HG02840 (cell line): ENCODE results near the gene HEPH.
A peak's percentile ranks its signal among the peaks of the same experiment; 100 is the strongest.
"Not testable (repeated sequence)": the region's sequence is repeated elsewhere in the genome, so short reads cannot be mapped to it uniquely, and the experiment has no call there.

ENCODE experiments used
- ATAC-seq: cut with Tn5 transposase; IDR thresholded peaks from one replicate; pipeline ENCODE4 v1.9.1; 2021; ENCODE audit warnings: mild to moderate bottlenecking, moderate library complexity, moderate number of reproducible peaks; ENCODE audit not compliant: unreplicated experiment, low FRiP score

HEPH gene, protein sequence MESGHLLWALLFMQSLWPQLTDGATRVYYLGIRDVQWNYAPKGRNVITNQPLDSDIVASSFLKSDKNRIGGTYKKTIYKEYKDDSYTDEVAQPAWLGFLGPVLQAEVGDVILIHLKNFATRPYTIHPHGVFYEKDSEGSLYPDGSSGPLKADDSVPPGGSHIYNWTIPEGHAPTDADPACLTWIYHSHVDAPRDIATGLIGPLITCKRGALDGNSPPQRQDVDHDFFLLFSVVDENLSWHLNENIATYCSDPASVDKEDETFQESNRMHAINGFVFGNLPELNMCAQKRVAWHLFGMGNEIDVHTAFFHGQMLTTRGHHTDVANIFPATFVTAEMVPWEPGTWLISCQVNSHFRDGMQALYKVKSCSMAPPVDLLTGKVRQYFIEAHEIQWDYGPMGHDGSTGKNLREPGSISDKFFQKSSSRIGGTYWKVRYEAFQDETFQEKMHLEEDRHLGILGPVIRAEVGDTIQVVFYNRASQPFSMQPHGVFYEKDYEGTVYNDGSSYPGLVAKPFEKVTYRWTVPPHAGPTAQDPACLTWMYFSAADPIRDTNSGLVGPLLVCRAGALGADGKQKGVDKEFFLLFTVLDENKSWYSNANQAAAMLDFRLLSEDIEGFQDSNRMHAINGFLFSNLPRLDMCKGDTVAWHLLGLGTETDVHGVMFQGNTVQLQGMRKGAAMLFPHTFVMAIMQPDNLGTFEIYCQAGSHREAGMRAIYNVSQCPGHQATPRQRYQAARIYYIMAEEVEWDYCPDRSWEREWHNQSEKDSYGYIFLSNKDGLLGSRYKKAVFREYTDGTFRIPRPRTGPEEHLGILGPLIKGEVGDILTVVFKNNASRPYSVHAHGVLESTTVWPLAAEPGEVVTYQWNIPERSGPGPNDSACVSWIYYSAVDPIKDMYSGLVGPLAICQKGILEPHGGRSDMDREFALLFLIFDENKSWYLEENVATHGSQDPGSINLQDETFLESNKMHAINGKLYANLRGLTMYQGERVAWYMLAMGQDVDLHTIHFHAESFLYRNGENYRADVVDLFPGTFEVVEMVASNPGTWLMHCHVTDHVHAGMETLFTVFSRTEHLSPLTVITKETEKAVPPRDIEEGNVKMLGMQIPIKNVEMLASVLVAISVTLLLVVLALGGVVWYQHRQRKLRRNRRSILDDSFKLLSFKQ

DNA sequence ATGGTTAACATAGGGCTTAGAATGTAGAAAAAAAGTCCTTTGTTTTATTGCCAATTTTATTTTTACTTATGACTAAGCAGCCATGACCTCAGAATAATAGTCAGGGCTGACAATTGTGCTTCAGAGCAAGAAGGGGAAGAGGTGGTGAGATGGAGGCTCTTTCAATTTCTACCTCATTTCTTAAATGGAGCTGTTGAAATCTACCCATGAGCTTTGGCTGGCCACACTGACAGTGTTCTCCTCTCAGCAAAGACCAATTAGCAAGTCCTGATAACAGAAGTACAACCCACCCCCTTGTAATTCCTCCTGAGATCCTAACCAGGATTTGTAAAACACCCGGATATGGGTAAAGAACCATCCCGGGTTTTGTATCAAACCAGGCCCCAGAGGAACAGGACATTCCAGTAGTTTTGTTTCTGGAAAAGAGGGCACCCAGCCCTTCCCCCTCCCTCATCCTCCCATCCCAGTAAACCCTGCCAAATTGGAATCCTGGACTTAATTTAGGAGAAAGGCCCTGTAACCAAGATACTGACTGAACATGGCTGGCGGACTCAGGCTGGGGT is at the start of gene HEPH:
TSS of gene HEPH (plus strand) at position 399 of the 563 bp plus-strand sequence. CDS start 6,324 bp downstream, outside the sequence.
- peak; percentile 41 for ATAC-seq

DNA sequence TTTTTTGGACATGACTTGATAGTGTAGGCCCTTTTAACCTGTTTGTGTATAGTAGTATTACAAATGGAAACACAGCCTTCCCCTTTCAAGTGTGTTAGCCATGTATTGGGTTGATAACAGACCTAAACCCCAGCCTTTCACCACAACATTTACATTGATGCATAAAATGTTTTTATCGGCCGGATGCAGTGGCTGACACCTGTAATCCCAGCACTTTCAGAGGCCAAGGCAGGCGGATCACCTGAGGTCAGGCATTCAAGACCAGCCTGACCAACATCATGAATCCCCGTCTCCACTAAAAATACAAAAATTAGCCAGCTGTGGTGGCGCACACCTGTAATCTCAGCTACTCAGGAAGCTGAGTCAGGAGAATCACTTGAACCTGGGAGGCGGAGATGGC is 45.3 kb upstream of the HEPH start:
- not testable (repeated sequence) for ATAC-seq

DNA sequence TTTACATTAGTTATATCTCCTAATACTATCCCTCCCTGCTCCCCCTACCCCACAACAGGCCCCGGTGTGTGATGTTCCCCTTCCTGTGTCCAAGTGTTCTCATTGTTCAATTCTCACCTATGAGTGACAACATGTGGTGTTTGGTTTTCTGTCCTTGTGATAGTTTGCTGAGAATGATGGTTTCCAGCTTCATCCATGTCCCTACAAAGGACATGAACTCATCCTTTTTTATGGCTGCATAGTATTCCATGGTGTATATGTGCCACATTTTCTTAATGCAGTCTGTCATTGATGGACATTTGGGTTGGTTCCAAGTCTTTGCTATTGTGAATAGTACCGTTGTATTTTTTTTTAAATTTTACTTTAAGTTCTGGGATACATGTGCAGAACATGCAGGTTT is 42.7 kb upstream of the HEPH start:
- not testable (repeated sequence) for ATAC-seq

DNA sequence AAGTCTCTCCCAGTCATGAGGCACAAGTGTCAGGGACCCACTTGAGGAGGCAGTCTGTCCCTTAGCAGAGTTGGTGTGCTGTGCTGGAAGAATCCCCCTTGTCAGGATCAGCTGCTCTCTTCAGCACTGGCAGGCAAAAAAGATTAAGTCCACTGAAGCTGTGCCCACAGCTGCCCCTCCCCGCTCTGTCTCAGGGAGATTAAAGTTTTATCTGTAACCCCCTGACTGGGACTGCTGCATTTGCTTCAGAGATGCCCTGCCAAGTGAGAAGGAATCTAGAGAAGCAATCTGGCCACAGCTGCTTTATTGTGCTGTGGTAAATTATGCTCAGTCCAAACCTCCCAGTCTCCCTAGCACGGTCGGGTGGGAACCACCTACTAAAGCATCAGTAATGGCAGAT is 37.4 kb upstream of the HEPH start:
- ATAC-seq = no peak

DNA sequence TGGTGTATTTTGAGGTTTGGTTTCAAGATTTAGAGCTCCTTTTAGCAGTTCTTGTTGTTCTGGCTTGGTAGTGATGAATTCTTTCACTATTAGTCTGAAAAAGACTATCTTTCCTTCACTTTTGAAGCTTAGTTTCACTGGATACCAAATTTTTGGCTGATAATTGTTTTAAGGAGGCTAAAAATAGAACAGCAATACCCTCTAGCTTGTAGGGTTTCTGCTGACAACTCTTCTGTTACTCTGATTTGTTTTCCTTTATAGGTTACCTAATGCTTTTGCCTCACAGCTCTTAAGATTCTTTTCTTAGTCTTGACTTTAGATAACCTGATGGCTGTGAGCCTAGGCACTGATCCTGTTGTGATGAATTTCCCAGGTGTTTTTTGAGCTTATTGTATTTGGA is 33.6 kb upstream of the HEPH start:
- ATAC-seq = no peak

DNA sequence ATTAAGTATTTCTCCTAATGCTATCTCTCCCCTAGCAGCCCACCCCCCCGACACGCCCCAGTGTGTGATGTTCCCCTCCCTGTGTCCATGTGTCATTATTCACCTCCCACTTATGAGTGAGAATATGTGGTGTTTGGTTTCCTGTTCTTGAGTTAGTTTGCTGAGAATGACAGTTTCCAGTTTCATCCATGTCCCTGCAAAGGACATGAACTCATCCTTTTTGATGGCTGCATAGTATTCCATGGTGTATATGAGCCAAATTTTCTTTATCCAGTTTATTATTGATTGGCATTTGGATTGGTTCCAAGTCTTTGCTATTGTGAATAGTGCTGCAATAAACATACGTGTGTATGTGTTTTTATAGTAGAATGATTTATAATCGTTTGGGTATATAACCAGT is 28.8 kb upstream of the HEPH start:
- not testable (repeated sequence) for ATAC-seq

DNA sequence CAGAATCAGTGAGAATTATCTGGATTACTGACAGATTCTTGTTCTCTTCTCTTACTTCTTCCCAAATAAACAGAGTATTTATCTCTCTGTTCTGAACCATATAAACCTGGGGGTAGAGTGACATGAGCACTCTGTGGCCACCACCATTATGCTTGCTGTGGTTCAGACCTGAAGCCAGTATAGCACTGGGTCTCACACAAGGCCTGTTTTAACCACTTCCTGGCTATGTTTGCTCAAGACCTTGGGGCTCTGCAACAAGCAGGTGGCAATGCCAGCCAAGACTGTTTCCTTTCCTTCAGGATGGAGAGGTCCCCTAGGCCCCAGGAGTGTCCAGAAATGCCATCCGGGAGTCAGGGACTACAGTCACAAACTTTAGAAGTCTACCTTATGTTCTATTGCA is 21.7 kb upstream of the HEPH start:
- ATAC-seq = no peak

DNA sequence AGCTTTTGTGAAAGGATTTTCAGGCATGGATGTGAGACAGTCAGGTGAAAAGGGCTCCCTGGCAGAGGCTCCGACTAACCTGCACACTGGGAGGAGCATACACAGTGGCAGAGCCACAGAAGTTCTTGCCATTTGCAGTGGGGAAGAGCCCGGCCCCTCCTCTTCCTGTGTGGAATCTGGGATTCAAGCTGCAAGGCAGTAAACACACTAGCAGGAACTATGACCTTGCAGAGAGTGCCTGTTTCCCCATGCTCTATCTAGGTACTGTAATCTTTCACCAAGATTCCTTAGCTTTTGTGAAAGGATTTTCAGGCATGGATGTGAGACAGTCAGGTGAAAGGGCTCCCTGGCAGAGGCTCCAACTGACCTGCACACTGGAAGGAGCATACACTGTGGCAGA is 19.8 kb upstream of the HEPH start:
- no peak for ATAC-seq

DNA sequence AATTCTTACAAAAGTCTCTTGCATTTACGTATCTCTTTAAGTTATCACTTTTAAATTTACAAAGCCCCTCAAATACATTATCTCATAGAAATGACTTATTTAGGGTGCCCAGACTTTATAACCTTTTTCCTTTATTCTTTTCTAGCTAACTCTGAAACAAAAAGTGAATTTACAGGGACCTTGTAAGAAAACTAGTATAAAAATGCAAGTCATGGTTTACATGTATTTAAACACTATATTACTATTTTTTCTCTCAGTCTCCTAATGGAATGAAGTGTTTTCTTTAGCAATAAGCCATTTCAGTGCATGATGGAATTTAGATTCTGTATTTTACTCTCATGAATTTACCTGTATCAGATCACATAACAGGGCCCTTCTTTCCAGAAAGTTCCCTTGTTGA is 14.5 kb upstream of the HEPH start:
- ATAC-seq = no peak

DNA sequence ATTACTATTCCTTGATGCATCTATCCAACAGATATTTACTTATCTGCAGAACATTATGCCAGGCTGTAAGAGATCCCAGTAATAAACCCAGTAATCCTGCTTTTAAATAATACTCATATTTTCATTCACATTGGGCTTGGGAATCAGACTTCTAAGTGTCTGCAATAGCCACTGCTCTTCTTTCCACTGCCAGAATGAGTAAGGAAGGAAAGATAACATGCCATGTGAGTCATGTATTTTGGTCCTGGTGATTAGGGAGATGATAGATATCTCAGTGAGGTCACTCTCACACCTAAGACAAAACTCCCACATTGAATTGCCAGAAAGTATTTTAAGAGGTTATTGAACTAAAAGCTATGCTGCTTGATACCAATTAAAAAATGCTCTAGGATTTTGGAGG is 13.9 kb upstream of the HEPH start:
- no peak for ATAC-seq

DNA sequence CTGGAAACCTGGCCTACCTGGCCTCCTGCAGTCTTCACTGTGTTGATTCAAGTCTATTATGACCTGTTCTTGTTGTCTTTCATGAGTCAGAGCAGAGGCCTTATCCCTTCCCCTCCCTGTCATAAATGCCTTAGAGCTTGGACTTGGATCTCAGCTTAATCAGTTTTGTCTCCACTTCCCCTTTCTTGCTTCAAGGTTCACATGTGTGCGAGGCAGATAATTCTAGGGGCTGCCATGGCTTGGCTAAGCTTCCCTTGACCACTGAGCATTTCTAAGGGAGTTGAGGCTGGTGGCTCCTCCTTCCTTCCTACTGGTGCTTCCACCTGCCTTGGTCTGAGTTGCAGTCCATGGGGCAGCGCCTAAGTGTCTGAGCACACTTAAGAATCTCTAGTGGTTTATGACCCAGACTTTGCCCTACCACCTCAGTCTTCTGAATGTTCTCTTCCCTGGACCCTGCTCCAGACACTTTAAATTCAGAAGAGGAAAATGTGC is 1.7 kb upstream of the HEPH start:
- no peak for ATAC-seq

DNA sequence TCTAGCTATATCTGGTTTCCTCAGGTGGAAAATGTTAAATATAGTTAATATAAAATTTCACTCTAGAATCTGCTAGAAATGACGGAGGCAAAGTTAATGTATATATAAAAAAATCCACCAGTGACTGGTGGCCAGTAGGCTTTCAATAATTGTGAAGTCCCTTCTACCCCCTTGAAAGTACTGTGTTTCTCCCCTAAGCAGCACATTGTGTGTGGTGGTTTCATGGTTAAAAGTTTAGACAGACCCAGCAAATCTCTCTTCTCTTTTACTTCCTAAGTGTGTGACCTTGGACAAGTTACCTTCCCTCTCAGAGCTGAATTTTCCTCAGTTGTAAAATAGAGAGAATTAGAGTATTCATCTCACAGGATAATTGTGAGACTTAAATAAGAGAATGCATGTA is 600 bp upstream of the HEPH start:
- peak; percentile 52 for ATAC-seq

DNA sequence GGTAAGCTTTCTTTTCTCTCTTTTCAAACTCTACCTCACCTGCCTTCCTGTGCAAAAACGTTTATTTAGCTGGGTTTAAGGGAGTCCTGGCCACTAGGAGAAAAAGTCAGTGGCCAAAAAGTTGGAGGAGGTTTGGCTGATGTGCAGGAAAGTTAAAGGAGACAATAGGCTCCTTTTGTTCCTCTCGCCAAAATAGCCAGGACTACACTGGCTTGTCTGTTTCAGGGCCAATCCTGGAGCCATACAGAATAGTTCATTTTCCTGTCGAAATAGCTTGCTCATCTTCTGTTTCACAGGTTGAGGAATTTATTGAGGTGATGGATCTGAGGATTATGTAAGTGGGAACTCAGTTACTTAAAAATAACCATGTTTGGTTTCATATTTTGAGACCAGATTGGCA is 423 bp downstream of the HEPH start:
- no peak for ATAC-seq

DNA sequence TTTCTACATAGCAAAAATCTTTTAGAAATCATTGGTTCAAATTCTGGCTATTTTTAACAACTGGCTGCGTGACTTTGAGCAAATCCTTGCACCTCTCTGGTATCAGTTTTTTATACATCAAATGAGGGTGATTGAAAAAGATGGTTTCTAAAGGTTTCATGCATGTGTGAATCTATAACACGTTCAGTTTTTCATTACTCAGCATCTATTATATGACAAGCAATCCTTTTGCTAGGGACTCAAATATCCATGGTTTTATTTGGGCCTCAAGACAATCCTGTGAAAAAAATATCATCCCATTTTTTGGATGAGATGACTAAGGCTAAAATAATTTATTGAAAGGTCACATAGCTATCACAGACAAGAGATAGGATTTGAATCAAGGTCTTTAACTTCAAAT is 884 bp downstream of the HEPH start:
- no peak for ATAC-seq

DNA sequence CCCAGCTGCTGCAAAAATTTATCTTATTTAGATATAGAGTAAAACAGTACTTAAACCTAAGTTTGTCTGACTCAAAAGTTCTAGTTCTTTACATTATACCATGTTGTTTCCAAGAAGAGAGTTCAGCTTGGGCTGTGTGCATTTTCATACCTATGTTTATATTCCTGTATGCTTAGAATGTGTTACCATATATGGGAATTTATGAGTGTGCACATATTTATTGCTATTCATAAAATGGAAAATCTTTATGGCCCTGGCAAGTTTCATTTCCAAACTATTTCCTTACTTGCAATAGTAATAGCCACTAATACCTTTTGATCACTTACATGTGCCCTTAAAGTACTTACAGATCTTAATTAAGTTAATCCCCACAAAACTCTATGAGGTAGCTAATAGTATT is 2.6 kb downstream of the HEPH start:
- no peak for ATAC-seq

DNA sequence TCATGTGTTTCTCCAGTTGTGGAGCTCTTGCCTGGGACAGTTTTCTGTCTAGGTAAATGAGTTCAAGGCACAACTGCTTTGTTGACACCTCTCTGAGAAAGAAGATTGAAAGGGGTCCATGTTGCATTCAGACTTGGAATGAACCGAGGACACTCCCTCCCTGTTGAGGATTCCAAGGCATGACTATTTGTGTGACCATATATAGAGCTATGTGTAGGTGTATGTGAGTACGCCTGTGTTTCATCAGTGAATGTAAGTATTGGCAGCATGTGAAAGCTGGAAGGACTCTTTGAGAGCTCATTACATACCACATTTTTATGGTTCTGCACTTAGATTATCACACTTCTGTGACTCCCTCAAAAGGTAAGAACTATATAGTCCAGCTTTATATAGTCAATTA is 3.4 kb downstream of the HEPH start:
- ATAC-seq = no peak

DNA sequence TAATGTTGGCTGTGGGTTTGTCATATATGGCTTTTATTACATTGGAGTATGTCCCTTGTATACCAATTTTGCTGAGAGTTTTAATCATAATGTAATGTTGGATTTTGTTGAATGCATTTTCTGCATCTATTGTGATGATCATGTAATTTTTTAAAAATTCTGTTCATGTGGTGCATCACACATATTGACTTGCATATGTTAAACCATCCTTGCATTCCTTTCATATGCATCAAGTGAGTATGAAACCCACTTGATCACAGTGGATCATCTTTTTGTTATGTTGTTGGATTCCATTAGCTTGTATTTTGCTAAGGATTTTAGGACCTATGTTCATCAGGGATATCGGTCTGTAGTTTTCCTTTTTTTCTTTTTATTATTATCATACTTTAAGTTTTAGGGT is 12.1 kb downstream of the HEPH start:
- ATAC-seq = no peak

DNA sequence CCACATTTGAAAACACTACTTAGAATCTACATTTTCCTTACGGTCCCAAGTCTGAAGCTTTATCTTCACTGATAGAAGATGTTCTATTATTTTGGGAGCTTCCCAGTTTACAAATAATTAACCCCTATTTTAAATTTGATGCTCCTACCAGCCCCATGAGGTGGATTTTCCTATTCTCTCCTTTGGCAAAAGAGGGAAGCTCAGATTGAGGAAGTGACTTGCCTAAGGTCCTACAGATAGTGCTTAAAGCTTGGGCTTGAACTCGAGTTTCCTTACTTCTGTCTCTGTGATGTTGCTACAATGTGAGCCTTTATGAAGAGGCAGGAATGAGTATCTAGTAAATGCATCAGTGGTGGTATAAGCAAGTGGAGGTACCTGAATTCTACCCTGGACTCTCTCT is 27.5 kb downstream of the HEPH start:
- ATAC-seq = no peak

DNA sequence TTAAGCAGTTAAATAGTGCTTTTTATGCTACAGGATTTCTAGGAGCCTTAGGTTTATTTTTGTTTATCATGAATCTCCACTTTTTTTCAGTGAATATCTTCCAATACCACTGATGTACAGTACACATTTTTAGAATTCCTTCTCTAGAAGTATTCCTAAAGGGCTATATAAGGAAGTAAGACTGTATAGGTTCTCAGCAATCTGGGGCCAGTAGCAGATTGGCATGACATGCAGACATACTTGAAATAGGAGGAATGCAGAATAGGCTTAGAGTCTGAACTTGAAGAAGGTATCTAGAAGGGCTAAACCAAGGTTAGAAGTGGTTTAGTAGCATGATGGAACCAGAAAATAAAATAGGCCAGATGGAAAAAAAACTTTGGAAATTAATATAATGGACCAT is 29.8 kb downstream of the HEPH start:
- ATAC-seq = no peak

DNA sequence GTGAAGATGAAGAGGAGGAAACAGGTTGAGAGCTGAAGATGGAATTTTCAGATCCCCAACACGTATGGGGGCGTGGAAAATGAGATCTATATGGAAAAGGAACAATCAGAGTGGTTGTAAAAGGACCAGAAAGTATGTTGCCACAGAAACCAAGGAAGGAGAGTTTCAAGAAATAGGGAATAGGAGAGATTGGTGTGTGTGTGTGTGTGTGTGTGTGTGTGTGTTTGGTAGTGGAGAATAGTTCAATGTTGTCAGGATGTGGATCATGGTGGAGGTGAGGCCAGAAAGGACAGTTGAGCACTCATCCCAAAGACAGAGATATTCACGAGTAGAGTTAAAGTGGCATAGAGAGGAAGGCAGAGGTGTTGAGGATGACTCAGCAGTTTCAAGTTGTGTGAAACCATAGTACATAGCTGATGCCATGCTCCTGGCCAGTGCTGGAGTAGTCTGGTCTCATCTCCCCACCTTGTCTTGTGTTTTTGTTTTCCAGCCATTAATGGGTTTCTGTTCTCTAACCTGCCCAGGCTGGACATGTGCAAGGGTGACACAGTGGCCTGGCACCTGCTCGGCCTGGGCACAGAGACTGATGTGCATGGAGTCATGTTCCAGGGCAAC is 36.1 kb downstream of the HEPH start:
- ATAC-seq = no peak
